Skeletal muscle satellite cell (primary cell): Measurements from ENCODE around the gene ITPRIP.
A peak's percentile ranks its signal among the peaks of the same experiment; 100 is the strongest.

Experiments used
- H3K27me3 ChIP-seq: 2 replicates; pipeline ENCODE4 v1.7.0; 2013; ENCODE audit warnings: low read length; ENCODE audit not compliant: control insufficient read depth, insufficient read depth
- H3K36me3 ChIP-seq: 2 replicates; pipeline ENCODE4 v1.7.0; 2013; ENCODE audit warnings: mild to moderate bottlenecking, control low read depth, low read length; ENCODE audit not compliant: insufficient read depth
- H3K4me1 ChIP-seq: 2 replicates; pipeline ENCODE4 v1.7.0; 2013; ENCODE audit warnings: low read length; ENCODE audit not compliant: control insufficient read depth, insufficient read depth
- H3K4me2 ChIP-seq: 2 replicates; pipeline ENCODE4 v1.7.0; 2013; ENCODE audit warnings: mild to moderate bottlenecking, low read length
- H3K4me3 ChIP-seq: 2 replicates; pipeline ENCODE4 v1.7.0; 2013; ENCODE audit warnings: low read length
- H3K9ac ChIP-seq: 2 replicates; pipeline ENCODE4 v1.7.0; 2013; ENCODE audit warnings: mild to moderate bottlenecking, low read depth, low read length, moderate library complexity
- H3K9me3 ChIP-seq: replicated peaks from 2 replicates; pipeline ENCODE4 v1.7.0; 2013; ENCODE audit warnings: mild to moderate bottlenecking, control low read depth, low read length

Gene ITPRIP

GRCh38 chr10:104330168-104331110 is 7.8 kb downstream of the ITPRIP start:
- H3K9me3 ChIP-seq = no peaks in the 10 kb centered on the region
- peak overlapping the region; percentile 35 for H3K4me3 ChIP-seq
- H3K9ac ChIP-seq = peak overlapping the region; percentile 88
- H3K36me3 ChIP-seq = peaks cover 53% of the 10 kb centered on the region
- peak overlapping the region; percentile 77 for H3K4me2 ChIP-seq
- no peaks in the 10 kb centered on the region for H3K27me3 ChIP-seq
- peaks cover 100% of the 10 kb centered on the region for H3K4me1 ChIP-seq

- peak overlapping the region; percentile 77 for H3K4me2 ChIP-seq
- no peaks in the 10 kb centered on the region for H3K9me3 ChIP-seq
- H3K4me3 ChIP-seq = peak overlapping the region; percentile 46
- peak overlapping the region; percentile 88 for H3K9ac ChIP-seq
- peaks cover 51% of the 10 kb centered on the region for H3K36me3 ChIP-seq
- H3K27me3 ChIP-seq = no peaks in the 10 kb centered on the region
- H3K4me1 ChIP-seq = peaks cover 95% of the 10 kb centered on the region
These were observed 8.5 kb downstream of the ITPRIP start for GRCh38 chr10:104329735-104330134.

- peak overlapping the region; percentile 46 for H3K4me3 ChIP-seq
These were observed 9.2 kb downstream of the ITPRIP start for GRCh38 chr10:104328896-104329710.

GRCh38 chr10:104328646-104328895 is 9.7 kb downstream of the ITPRIP start:
- H3K9ac ChIP-seq = peak overlapping the region; percentile 88

More at GRCh38 chr10:104328896-104329710, 9.2 kb downstream of the ITPRIP start:
- H3K9ac ChIP-seq = peak overlapping the region; percentile 88
- no peaks in the 10 kb centered on the region for H3K9me3 ChIP-seq
- peaks cover 89% of the 10 kb centered on the region for H3K4me1 ChIP-seq
- H3K36me3 ChIP-seq = peaks cover 50% of the 10 kb centered on the region
- H3K27me3 ChIP-seq = no peaks in the 10 kb centered on the region
- H3K4me2 ChIP-seq = peak overlapping the region; percentile 77

GRCh38 chr10:104327745-104328645 is 10.3 kb downstream of the ITPRIP start:
- Histone ChIP-seq H3K36me3 (peaks cover 46% of the 10 kb centered on the region), H3K4me1 (peaks cover 86% of the 10 kb centered on the region)

More at GRCh38 chr10:104328646-104328895, 9.7 kb downstream of the ITPRIP start:
- Histone ChIP-seq H3K4me2 (peak overlapping the region; percentile 77), H3K27me3 (no peaks in the 10 kb centered on the region), H3K4me1 (peaks cover 86% of the 10 kb centered on the region), H3K36me3 (peaks cover 50% of the 10 kb centered on the region), H3K4me3 (peak overlapping the region; percentile 46), H3K9me3 (no peaks in the 10 kb centered on the region)

GRCh38 chr10:104326991-104327610 is 11.2 kb downstream of the ITPRIP start:
- Histone ChIP-seq H3K4me2 (peak overlapping the region; percentile 77), H3K4me3 (peak overlapping the region; percentile 46), H3K9me3 (no peaks in the 10 kb centered on the region), H3K4me1 (peaks cover 86% of the 10 kb centered on the region), H3K9ac (peak overlapping the region; percentile 88), H3K27me3 (no peaks in the 10 kb centered on the region), H3K36me3 (peaks cover 41% of the 10 kb centered on the region)

More at GRCh38 chr10:104327745-104328645, 10.3 kb downstream of the ITPRIP start:
- Histone ChIP-seq H3K9ac (peak overlapping the region; percentile 88), H3K4me2 (peak overlapping the region; percentile 77), H3K27me3 (no peaks in the 10 kb centered on the region), H3K4me3 (peak overlapping the region; percentile 46), H3K9me3 (no peaks in the 10 kb centered on the region)

GRCh38 chr10:104325436-104326435 is 12.5 kb downstream of the ITPRIP start:
- Histone ChIP-seq H3K9ac (no peak overlapping the region), H3K4me1 (peaks cover 77% of the 10 kb centered on the region), H3K36me3 (peaks cover 42% of the 10 kb centered on the region), H3K4me3 (no peak overlapping the region), H3K4me2 (no peak overlapping the region), H3K27me3 (no peaks in the 10 kb centered on the region), H3K9me3 (no peaks in the 10 kb centered on the region)

- H3K4me1 ChIP-seq = peaks cover 74% of the 10 kb centered on the region
- H3K36me3 ChIP-seq = peaks cover 42% of the 10 kb centered on the region
- H3K27me3 ChIP-seq = no peaks in the 10 kb centered on the region
- H3K4me2 ChIP-seq = no peak overlapping the region
- H3K4me3 ChIP-seq = no peak overlapping the region
- no peak overlapping the region for H3K9ac ChIP-seq
- H3K9me3 ChIP-seq = no peaks in the 10 kb centered on the region
These were observed 13.3 kb downstream of the ITPRIP start for GRCh38 chr10:104324931-104325330.

GRCh38 chr10:104324221-104324686 is 14.0 kb downstream of the ITPRIP start:
- Histone ChIP-seq H3K36me3 (peaks cover 42% of the 10 kb centered on the region), H3K27me3 (no peaks in the 10 kb centered on the region), H3K9ac (no peak overlapping the region), H3K4me3 (no peak overlapping the region), H3K4me2 (no peak overlapping the region), H3K4me1 (peaks cover 74% of the 10 kb centered on the region), H3K9me3 (no peaks in the 10 kb centered on the region)
